ENCODE results near the gene TMTC1. TPM values are rescaled to one million over a fixed set of nuclear protein-coding genes. Genes with fewer than 3 reads are reported as not detected.

TMTC1 gene
- total and polyA plus RNA-seq, 2 of the 8 experiments (the other 6 are each of a cell fraction or from before 2014, with no cell fraction given): 15.4 to 20.8 TPM

GRCh38 chr12:29508949-29509348, 274.8 kb downstream of the TMTC1 start:
- H2BK120ac ChIP-seq (replicated peaks; ENCODE audit: low read depth, low read length): no peak overlapping the region
- H3K36me3 ChIP-seq (ENCODE audit: control insufficient read depth in 2 of 4, insufficient read depth in 4 of 4, low read length in 3 of 4): peaks cover 0 to 7% (median 0%) of the 10 kb centered on the region in 4 experiments; a peak in 4 of 8 replicates
- H3K9ac ChIP-seq (replicated peaks in 1 of 4; ENCODE audit: extremely low read depth in 1 of 4, low read depth in 3 of 4, low read length in 3 of 4): no peak overlapping the region
- H4K5ac ChIP-seq (ENCODE audit: insufficient read length, low read depth, low read length): no peak overlapping the region
- H2BK20ac ChIP-seq (ENCODE audit: low read length): no peak overlapping the region
- H3K4me2 ChIP-seq (ENCODE audit: insufficient read depth in 1 of 2, low read depth in 2 of 2, low read length in 2 of 2): no peak overlapping the region
- H4K91ac ChIP-seq (replicated peaks; ENCODE audit: insufficient read length, low read length): no peak overlapping the region
- no peaks in the 10 kb centered on the region for H3K4me1 ChIP-seq (replicated peaks in 1 of 4; ENCODE audit: control insufficient read depth in 3 of 4, insufficient read depth in 4 of 4, low read length in 3 of 4)
- no peak overlapping the region for H3K56ac ChIP-seq (replicated peaks; ENCODE audit: insufficient read length, low read depth, low read length)
- H3K14ac ChIP-seq (ENCODE audit: insufficient read length): no peak overlapping the region
- H3K4ac ChIP-seq (replicated peaks; ENCODE audit: insufficient read length, low read depth, low read length): no peak overlapping the region
- no peak overlapping the region for H3K27ac ChIP-seq (ENCODE audit: low read depth, low read length)
- no peak overlapping the region for H2BK12ac ChIP-seq (ENCODE audit: low read depth, low read length)
- no peak overlapping the region for H3K23ac ChIP-seq (ENCODE audit: insufficient read length)
- DNase-seq (ENCODE audit: low read depth in 1 of 2, low spot score in 2 of 2) (no peak), FAIRE-seq (no peak)
- no peaks in the 10 kb centered on the region for H3K79me2 ChIP-seq (ENCODE audit: control insufficient read depth in 1 of 2, insufficient read depth in 2 of 2, low read length in 2 of 2)
- H3K18ac ChIP-seq (ENCODE audit: extremely low read depth, low read length): no peak overlapping the region
- no peak overlapping the region for H4K8ac ChIP-seq (ENCODE audit: extremely low read depth, insufficient read depth, low read length)
- H3K4me3 ChIP-seq (ENCODE audit: extremely low read depth in 1 of 4, insufficient read depth in 2 of 4, low read depth in 3 of 4, low read length in 4 of 4): no peak overlapping the region
- no peak overlapping the region for H2BK15ac ChIP-seq (ENCODE audit: low read length)
- no peaks in the 10 kb centered on the region for H3K9me3 ChIP-seq (ENCODE audit: insufficient read depth in 2 of 2, low read depth in 1 of 2, low read length in 1 of 2)
- no peaks in the 10 kb centered on the region for H3K23me2 ChIP-seq (ENCODE audit: low read depth, low read length)
- WGBS, 2 experiments (ENCODE audit: extremely low coverage in 1 of 2, insufficient coverage in 1 of 2, insufficient read length in 1 of 2, insufficient replicate concordance in 2 of 2, low coverage in 1 of 2, low lambda C conversion rate in 2 of 2, missing lambda C conversion rate in 1 of 2): 83% methylated on average over 2 of the region's 2 CpGs; no CpG with 5 or more reads in 1 of the 2 experiments
- no peak overlapping the region for H2AK5ac ChIP-seq (ENCODE audit: low read depth, low read length)
- H2AFZ ChIP-seq (ENCODE audit: low read length): no peak overlapping the region
- no peaks in the 10 kb centered on the region for H4K20me1 ChIP-seq (replicated peaks in 1 of 2; ENCODE audit: control insufficient read depth in 1 of 2, insufficient read depth in 2 of 2, low read length in 2 of 2)
- H3K79me1 ChIP-seq (ENCODE audit: low read depth, low read length): no peaks in the 10 kb centered on the region
- POLR2A ChIA-PET (ENCODE audit: partially characterized antibody): no interaction called here
- TF ChIP-seq POLR2AphosphoS5 (IDR thresholded peaks at IDR 0.05; ENCODE audit: low read depth, low read length) (no peak), CTCF (IDR thresholded peaks at IDR 0.05; ENCODE audit: control extremely low read depth in 1 of 3, insufficient read depth in 1 of 3, low read depth in 1 of 3, low read length in 3 of 3) (no peak), SP2 (IDR thresholded peaks at IDR 0.05; ENCODE audit: low read length) (no peak), TAF1 (IDR thresholded peaks at IDR 0.05; ENCODE audit: low read depth, low read length) (no peak), EGR1 (IDR thresholded peaks at IDR 0.05; ENCODE audit: borderline replicate concordance, low read depth, low read length) (no peak), RNF2 (IDR thresholded peaks at IDR 0.05; ENCODE audit: borderline replicate concordance, low read depth, low read length, missing control alignments, poor library complexity, severe bottlenecking) (no peak), RAD21 (IDR thresholded peaks at IDR 0.05 in 1 of 2, conservative IDR thresholded peaks at IDR 0.05 in 1 of 2; ENCODE audit: low read depth in 2 of 2, low read length in 2 of 2) (no peak), SIRT6 (IDR thresholded peaks at IDR 0.05; ENCODE audit: low read length) (no peak), ASH2L (IDR thresholded peaks at IDR 0.05; ENCODE audit: low read length) (no peak), TCF12 (IDR thresholded peaks at IDR 0.05; ENCODE audit: low read depth, low read length) (no peak), ATF3 (IDR thresholded peaks at IDR 0.05; ENCODE audit: insufficient read depth, low read depth, low read length) (no peak), POLR2A (IDR thresholded peaks at IDR 0.05; ENCODE audit: control extremely low read depth in 1 of 2, low read depth in 2 of 2, low read length in 2 of 2) (no peak)
- H3K27me3 ChIP-seq (replicated peaks in 1 of 4; ENCODE audit: control insufficient read depth in 3 of 4, extremely low read depth in 1 of 4, insufficient read depth in 3 of 4, low read length in 3 of 4): no peaks in the 10 kb centered on the region
- CTCF ChIA-PET (ENCODE audit: partially characterized antibody): interaction anchor here (0.6 kb wide), 1 partner anchor 951 kb away, joined by 3 read pairs; no protein-coding TSS in a partner anchor
- no peak overlapping the region for H2BK5ac ChIP-seq (ENCODE audit: low read depth, low read length)
